Body of pancreas (tissue), 4 donors: ENCODE data around the gene BPIFA1. TPM values are rescaled to one million over a fixed set of nuclear protein-coding genes. Genes with fewer than 3 reads are reported as not detected.

Source experiments
- ATAC-seq: fragments of 150-250 bp; one replicate; pipeline ENCODE4 v1.9.1; 2016
- DNase-seq, 4 donors: peaks; one replicate each; pipeline ENCODE4 v3.0.0-alpha.2; 2019
- H3K27ac ChIP-seq, 4 donors: fragments of 200-600 bp; sonication (generic); 1 replicate in 3 of 4; 2 replicates in 1 of 4; pipeline versions ENCODE4 v1.5.1 to v1.6.1; 2016 to 2019; ENCODE audit warnings: mild to moderate bottlenecking in 1 of 4, mixed read lengths in 1 of 4, moderate library complexity in 1 of 4
- H3K27me3 ChIP-seq, 2 donors: fragments of 200-600 bp; sonication (generic); one replicate each; pipeline ENCODE4 v1.6.0; 2016; ENCODE audit warnings: mild to moderate bottlenecking in 1 of 2
- H3K36me3 ChIP-seq, 2 donors: fragments of 200-600 bp; sonication (generic); replicated peaks in 1 of 2; 2 replicates each; pipeline ENCODE4 v1.5.1; 2016; ENCODE audit warnings: low read depth in 2 of 2; ENCODE audit not compliant: insufficient read depth in 1 of 2
- H3K4me1 ChIP-seq: fragments of 200-600 bp; sonication (generic); one replicate; pipeline ENCODE4 v1.6.0; 2016
- H3K4me3 ChIP-seq, 2 donors: fragments of 200-600 bp; sonication (generic); 1 replicate in 1 of 2; 2 replicates in 1 of 2; pipeline ENCODE4 v1.5.1; 2016 to 2019
- H3K9me3 ChIP-seq, 3 donors: fragments of 200-600 bp; sonication (generic); 1 replicate in 2 of 3; 2 replicates in 1 of 3; pipeline ENCODE4 v1.5.1; 2016
- POLR2A ChIP-seq, 3 donors: fragments of 450-650 bp; IDR thresholded peaks; one replicate each; pipeline ENCODE4 v1.6.1; 2016; ENCODE audit warnings: antibody characterized with exemption in 3 of 3, mild to moderate bottlenecking in 2 of 3
- WGBS, 2 donors: methylation state at CpG; one replicate each; pipeline ENCODE4 v1.1.5; 2017; 5-methylcytosine and 5-hydroxymethylcytosine counted together
- intact Hi-C: fragments of 100-400 bp; cut with DNase I; formaldehyde crosslinking; loops from one replicate; pipeline ENCODE4 v1.15.1; 2023
- total RNA-seq, 2 donors: library from RNA; depleted of rRNA; stranded (reverse); fragments of >200 nt; gene quantifications; one replicate each; pipeline ENCODE4 v1.1.0, GENCODE V29; 2016
- TF ChIP-seq, protein P1 (sequence below), 7 experiments: fragments of 450-650 bp in 4 of 7; fragments of 200-600 bp in 3 of 7; sonication (generic) in 3 of 7; IDR thresholded peaks; one replicate each; pipeline ENCODE4 v1.5.1; 2016 to 2019; ENCODE audit warnings: antibody characterized with exemption in 7 of 7

BPIFA1 gene
- total RNA-seq, 2 donors from 2014 or later, result not detected

DNA sequence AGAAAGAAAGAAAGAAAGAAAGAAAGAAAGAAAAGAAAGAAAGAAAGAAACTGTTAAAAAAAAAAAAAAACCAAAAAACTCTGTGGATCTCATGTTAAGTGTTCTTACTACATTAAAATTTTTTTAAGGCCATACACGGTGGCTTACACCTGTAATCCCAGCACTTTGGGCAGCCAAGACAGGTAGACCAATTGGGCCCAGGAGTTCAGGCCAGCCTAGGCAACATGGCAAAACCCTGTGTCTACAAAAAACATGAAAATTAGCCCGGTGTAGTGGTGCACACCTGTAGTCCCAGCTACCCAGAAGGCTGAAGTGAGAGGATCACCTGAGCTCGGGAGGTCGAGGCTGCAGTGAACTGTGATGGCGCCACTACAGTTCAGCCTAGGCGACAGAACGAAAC lies 4.6 kb upstream of the BPIFA1 start:
- intact Hi-C loops, result no loop called here
- ATAC-seq, result no peak
- no peaks in the 10 kb centered on the region for H3K27me3 ChIP-seq
- no peaks in the 10 kb centered on the region for H3K9me3 ChIP-seq
- no peaks in the 10 kb centered on the region for H3K4me1 ChIP-seq
- TF ChIP-seq, protein P1, sequence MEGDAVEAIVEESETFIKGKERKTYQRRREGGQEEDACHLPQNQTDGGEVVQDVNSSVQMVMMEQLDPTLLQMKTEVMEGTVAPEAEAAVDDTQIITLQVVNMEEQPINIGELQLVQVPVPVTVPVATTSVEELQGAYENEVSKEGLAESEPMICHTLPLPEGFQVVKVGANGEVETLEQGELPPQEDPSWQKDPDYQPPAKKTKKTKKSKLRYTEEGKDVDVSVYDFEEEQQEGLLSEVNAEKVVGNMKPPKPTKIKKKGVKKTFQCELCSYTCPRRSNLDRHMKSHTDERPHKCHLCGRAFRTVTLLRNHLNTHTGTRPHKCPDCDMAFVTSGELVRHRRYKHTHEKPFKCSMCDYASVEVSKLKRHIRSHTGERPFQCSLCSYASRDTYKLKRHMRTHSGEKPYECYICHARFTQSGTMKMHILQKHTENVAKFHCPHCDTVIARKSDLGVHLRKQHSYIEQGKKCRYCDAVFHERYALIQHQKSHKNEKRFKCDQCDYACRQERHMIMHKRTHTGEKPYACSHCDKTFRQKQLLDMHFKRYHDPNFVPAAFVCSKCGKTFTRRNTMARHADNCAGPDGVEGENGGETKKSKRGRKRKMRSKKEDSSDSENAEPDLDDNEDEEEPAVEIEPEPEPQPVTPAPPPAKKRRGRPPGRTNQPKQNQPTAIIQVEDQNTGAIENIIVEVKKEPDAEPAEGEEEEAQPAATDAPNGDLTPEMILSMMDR (IDR thresholded peaks at IDR 0.05), result no peak
- no peak for TF ChIP-seq POLR2A (IDR thresholded peaks at IDR 0.05)
- DNase-seq, result no peak
- 63 to 65% methylated on average over 7 of the region's 7 CpGs for WGBS, 2 donors
- no peaks in the 10 kb centered on the region for H3K36me3 ChIP-seq
- no peak overlapping the region for H3K27ac ChIP-seq
- H3K4me3 ChIP-seq, result no peak overlapping the region

DNA sequence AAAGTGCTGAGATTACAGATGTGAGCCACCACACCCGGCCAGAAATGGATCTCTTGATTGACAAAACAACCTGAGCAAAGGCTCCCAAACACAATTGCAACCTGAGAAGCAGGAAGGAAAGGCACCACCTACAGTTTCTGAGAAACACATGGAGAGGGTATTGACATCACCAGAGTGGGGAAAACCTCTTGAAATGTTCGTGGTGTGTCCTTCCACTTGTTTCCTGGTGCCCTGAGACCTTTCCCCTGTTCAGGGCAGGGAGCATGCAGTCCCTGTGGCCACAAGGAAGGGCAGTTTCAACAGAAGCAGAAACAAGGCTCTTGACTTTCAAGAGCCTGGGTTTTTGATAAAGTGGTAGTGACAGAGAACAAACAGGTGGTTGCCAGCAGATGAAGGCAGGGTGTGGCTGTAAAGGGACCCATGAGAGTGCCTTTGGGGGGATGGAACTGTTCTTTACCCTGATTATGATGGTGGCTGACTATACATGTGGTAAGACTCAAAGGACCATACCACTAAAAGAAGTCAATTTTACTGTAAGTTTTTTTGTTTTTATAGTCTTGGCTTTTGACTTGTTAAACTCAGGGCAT lies 3.2 kb upstream of the BPIFA1 start:
- no peaks in the 10 kb centered on the region for H3K27me3 ChIP-seq
- H3K4me1 ChIP-seq, result no peaks in the 10 kb centered on the region
- ATAC-seq (no peak), DNase-seq (no peak)
- H3K4me3 ChIP-seq, result no peak overlapping the region
- no peaks in the 10 kb centered on the region for H3K36me3 ChIP-seq
- no peak for TF ChIP-seq POLR2A (IDR thresholded peaks at IDR 0.05)
- TF ChIP-seq, protein P1 (IDR thresholded peaks at IDR 0.05), result no peak
- no peak overlapping the region for H3K27ac ChIP-seq
- WGBS, 2 donors, result 0 to 13% methylated on average over 2 of the region's 2 CpGs
- H3K9me3 ChIP-seq, result no peaks in the 10 kb centered on the region
- intact Hi-C loops, result no loop called here

DNA sequence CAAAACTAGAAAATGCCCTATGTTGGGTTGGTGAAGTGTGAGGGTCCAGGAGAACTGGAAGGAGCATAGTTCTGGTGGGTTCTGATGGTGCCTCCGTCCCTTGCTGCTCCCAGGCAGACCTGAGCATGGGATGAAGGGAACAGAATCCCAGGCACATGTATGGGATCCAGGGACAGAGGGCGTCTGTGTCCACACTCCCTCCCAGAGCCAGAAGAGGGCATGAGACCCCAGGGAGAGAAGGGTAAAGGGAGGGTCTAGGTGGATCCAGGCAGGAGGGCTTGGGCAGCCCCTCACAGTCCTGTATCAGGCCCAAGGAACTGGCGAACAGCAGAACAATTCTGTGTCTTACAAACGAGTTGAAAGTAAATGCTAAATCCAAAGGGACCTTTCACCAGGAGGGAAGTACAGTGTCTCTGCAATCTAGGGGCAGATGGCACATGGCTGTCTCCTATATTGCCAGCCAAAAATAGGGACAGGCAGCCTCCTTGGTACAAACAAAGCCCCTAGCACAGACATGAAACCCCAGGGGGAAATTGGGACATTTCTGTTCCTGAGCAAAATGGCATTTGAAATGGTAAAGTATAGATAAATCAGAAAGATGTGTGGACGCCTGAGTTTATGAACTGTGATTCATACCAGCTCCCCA lies 2.5 kb upstream of the BPIFA1 start:
- Histone ChIP-seq H3K27me3 (no peaks in the 10 kb centered on the region), H3K36me3 (no peaks in the 10 kb centered on the region), H3K9me3 (no peaks in the 10 kb centered on the region), H3K27ac (no peak overlapping the region), H3K4me3 (no peak overlapping the region), H3K4me1 (no peaks in the 10 kb centered on the region)
- TF ChIP-seq POLR2A (IDR thresholded peaks at IDR 0.05), result no peak
- TF ChIP-seq, protein P1 (IDR thresholded peaks at IDR 0.05), result no peak
- ATAC-seq (no peak), DNase-seq (no peak)
- intact Hi-C loops, result no loop called here
- WGBS, 2 donors, result 19 to 21% methylated on average over 5 of the region's 5 CpGs

DNA sequence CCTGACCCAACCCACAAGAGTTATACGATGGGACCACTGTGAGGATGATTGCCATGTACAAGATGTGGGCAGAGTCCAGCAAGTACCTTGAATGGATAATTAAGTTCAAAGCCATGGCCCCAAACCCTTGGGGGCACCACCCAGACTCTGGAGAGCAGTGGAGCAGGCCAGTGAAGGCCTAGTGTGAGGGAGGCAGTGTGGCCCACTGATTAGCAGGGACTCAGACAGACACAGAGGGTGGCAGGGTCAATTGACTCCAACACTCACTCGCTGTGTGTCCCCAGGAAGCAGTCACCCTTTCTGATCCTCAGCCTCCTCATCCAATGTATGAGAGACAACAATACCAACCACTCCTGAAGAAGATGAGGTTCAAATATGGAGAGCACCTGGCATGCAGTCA lies 1.7 kb upstream of the BPIFA1 start:
- Histone ChIP-seq H3K9me3 (no peaks in the 10 kb centered on the region), H3K4me1 (no peaks in the 10 kb centered on the region), H3K4me3 (no peak overlapping the region), H3K36me3 (no peaks in the 10 kb centered on the region), H3K27me3 (no peaks in the 10 kb centered on the region), H3K27ac (no peak overlapping the region)
- no peak for DNase-seq
- no peak for ATAC-seq
- no peak for TF ChIP-seq POLR2A (IDR thresholded peaks at IDR 0.05)
- TF ChIP-seq, protein P1 (IDR thresholded peaks at IDR 0.05), result no peak
- 68 to 90% methylated on average over 2 of the region's 2 CpGs for WGBS, 2 donors
- intact Hi-C loops, result no loop called here

DNA sequence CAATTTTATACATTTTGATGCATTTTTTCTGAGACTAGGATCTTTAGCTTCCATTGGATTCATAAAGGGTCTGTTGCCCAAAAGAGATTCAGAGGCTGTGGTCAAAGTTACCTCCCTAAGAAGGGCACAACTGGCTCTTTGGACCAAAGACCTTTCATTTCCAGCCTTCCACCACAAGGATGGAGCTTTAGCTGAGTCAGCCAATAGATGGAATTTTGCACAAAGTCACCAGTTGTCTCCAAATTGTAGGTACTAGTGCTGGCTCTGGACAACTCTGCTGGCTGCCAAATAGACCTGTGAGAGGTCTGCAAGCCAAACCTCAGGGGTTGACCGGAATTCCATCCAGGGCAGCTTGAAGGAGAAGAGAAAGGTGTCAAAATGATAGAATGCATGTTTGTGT lies 555 bp downstream of the BPIFA1 start:
- intact Hi-C loops, result no loop called here
- DNase-seq, result no peak
- H3K36me3 ChIP-seq, result no peaks in the 10 kb centered on the region
- ATAC-seq, result no peak
- TF ChIP-seq, protein P1 (IDR thresholded peaks at IDR 0.05), result no peak
- no peak for TF ChIP-seq POLR2A (IDR thresholded peaks at IDR 0.05)
- H3K4me1 ChIP-seq, result no peaks in the 10 kb centered on the region
- H3K27ac ChIP-seq, result no peak overlapping the region
- H3K4me3 ChIP-seq, result no peak overlapping the region
- WGBS, 2 donors, result 44 to 50% methylated on average over 1 of the region's 1 CpG
- no peaks in the 10 kb centered on the region for H3K9me3 ChIP-seq
- no peaks in the 10 kb centered on the region for H3K27me3 ChIP-seq
